ENCODE results near the gene TKTL1. TPM values are rescaled to one million over a fixed set of nuclear protein-coding genes. Genes with fewer than 3 reads are reported as not detected.

TKTL1 gene
- total RNA-seq, 1 donor from 2014 or later: 0.91 TPM

DNA sequence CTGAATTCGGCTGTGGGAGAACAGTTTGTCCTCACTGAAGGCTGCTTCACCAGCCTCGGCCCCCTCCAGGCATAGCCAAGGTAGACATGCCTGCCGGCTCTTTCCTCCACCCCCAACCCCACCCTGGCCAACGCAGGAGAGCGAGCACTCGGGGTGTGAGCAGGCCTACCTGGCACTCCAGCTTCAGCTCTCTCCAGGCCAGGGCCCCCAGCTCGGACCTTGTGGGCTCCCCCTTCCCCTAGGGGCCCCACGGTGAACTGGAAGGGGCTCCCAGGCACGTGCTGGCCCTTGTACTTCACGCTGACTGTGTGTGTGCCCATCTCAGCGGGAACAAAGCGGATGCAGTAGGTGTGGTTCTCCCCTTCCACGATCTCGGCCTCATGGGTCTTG, 56.4 kb downstream of the TKTL1 start:
- Mint-ChIP-seq H3K4me3 (no peak overlapping the region), H3K4me1 (peaks cover 5% of the 10 kb centered on the region)

DNA sequence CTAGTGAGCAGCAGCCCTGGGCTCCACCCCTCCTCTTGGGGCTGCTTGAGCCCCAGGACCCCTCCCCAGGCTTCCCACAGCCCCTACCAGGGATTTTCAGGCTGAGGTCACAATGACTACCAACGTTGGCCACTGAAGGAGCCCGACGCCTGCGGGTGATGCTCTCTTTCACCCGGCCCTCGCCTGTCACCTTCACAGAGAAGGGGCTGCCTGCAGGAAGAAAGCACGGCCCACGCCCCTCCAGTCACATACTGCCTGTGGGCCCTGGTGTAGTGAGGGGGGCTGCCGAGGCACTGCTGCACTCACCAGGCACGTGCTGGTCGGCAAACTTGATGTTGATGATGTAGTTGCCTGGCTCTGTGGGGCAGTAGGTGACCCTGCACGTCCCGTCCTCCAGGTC, 56.9 kb downstream of the TKTL1 start:
- Mint-ChIP-seq H3K4me1 (peaks cover under 1% of the 10 kb centered on the region), H3K9me3 (no peaks in the 10 kb centered on the region), H3K27ac (ENCODE audit: unreplicated experiment) (no peak overlapping the region), H3K27me3 (ENCODE audit: low read depth) (no peaks in the 10 kb centered on the region), H3K36me3 (ENCODE audit: low read depth) (peaks cover under 1% of the 10 kb centered on the region), H3K4me3 (no peak overlapping the region)
- TF ChIP-seq, protein P1, sequence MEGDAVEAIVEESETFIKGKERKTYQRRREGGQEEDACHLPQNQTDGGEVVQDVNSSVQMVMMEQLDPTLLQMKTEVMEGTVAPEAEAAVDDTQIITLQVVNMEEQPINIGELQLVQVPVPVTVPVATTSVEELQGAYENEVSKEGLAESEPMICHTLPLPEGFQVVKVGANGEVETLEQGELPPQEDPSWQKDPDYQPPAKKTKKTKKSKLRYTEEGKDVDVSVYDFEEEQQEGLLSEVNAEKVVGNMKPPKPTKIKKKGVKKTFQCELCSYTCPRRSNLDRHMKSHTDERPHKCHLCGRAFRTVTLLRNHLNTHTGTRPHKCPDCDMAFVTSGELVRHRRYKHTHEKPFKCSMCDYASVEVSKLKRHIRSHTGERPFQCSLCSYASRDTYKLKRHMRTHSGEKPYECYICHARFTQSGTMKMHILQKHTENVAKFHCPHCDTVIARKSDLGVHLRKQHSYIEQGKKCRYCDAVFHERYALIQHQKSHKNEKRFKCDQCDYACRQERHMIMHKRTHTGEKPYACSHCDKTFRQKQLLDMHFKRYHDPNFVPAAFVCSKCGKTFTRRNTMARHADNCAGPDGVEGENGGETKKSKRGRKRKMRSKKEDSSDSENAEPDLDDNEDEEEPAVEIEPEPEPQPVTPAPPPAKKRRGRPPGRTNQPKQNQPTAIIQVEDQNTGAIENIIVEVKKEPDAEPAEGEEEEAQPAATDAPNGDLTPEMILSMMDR (conservative IDR thresholded peaks at IDR 0.05): no peak
- DNase-seq (ENCODE audit: low read depth, low spot score): no peak

More for the DNA sequence above, 56.4 kb downstream of the TKTL1 start:
- Mint-ChIP-seq H3K27me3 (ENCODE audit: low read depth) (peaks cover 4% of the 10 kb centered on the region), H3K36me3 (ENCODE audit: low read depth) (peaks cover 5% of the 10 kb centered on the region), H3K27ac (ENCODE audit: unreplicated experiment) (no peak overlapping the region), H3K9me3 (no peaks in the 10 kb centered on the region)
- TF ChIP-seq, protein P1 (conservative IDR thresholded peaks at IDR 0.05): no peak
- no peak for DNase-seq (ENCODE audit: low read depth, low spot score)

DNA sequence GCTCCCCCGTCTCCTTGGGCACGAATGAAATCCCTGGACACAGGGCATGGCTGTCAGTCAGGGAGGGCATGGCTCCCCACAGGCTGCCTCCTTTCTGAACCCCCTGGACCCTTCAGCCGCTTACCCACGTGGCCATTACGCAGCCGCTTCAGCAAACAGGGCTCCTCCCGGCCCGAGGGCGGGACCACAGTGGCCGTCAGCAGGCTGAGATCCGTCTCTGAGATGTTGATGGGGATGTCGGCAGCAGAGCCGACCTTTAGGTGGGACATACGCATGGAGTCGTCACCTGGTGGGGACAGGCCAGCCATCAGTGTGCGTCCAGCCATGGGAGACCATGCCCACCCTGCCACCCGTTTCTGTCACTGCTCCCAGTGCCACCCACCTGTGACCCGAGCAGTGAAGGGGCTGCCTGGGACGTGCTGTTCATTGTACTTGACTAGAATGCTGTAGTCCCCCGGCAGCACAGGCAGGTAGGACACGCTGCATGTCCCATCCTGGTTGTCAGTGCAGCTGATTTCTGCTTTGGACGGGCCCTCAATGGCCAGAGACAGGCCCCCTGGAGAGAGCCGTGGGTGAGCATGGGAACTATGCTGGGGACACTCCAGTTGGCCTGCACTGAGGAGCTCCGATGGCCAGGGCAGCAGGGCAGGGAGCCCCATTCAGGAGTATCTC, 57.7 kb downstream of the TKTL1 start:
- no peaks in the 10 kb centered on the region for H3K9me3 Mint-ChIP-seq
- no peak overlapping the region for H3K27ac Mint-ChIP-seq (ENCODE audit: unreplicated experiment)
- H3K4me1 Mint-ChIP-seq: no peaks in the 10 kb centered on the region
- DNase-seq (ENCODE audit: low read depth, low spot score): no peak
- TF ChIP-seq, protein P1 (conservative IDR thresholded peaks at IDR 0.05): no peak
- no peak overlapping the region for H3K4me3 Mint-ChIP-seq
- H3K36me3 Mint-ChIP-seq (ENCODE audit: low read depth): no peaks in the 10 kb centered on the region
- no peaks in the 10 kb centered on the region for H3K27me3 Mint-ChIP-seq (ENCODE audit: low read depth)

DNA sequence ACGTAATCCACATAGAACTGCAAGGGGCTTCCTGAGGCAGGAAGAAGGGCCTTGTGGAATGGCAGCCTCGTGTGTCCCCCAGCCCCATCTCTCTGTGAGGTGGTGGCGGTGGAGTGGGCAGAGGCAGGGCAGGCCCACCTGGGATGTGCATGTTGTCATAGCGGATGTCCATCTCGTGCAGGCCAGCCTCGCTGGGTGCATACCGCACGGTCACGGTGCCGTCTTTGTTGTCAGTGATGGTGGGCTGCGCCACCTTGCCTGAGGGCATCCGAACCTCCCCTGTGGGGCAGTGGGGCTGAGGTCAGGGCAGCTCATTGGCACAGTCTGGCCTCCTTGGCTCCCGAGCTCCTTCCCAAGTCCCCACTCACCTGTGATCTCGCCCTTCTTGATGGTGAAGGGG, 58.4 kb downstream of the TKTL1 start:
- TF ChIP-seq, protein P1 (conservative IDR thresholded peaks at IDR 0.05): no peak
- Mint-ChIP-seq H3K4me3 (no peak overlapping the region), H3K27me3 (ENCODE audit: low read depth) (no peaks in the 10 kb centered on the region), H3K9me3 (no peaks in the 10 kb centered on the region), H3K36me3 (ENCODE audit: low read depth) (peaks cover 3% of the 10 kb centered on the region), H3K27ac (ENCODE audit: unreplicated experiment) (no peak overlapping the region), H3K4me1 (no peaks in the 10 kb centered on the region)
- no peak for DNase-seq (ENCODE audit: low read depth, low spot score)

DNA sequence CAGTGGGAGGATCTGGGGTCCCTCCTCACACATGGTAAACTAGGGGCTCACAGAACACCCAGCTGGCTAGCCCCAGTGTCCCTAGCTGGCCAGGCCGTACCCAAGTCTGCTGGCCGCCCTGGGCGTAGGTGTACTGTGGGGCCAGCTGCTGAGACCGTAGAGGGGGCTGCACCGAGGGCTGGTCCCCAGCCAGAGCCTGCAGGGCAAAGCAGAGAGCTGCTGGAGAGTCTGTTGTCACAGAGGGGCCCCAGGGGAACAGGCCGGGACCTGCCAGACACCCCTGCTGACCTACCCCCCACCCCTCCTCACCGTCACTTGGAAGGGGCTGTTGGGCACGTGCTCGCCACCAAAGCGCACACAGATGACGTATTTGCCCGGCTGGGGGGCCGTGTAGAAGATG, 58.9 kb downstream of the TKTL1 start:
- no peak overlapping the region for H3K4me3 Mint-ChIP-seq
- no peak overlapping the region for H3K27ac Mint-ChIP-seq (ENCODE audit: unreplicated experiment)
- no peaks in the 10 kb centered on the region for H3K4me1 Mint-ChIP-seq
- TF ChIP-seq, protein P1 (conservative IDR thresholded peaks at IDR 0.05): no peak
- DNase-seq (ENCODE audit: low read depth, low spot score): no peak
- H3K27me3 Mint-ChIP-seq (ENCODE audit: low read depth): no peaks in the 10 kb centered on the region
- H3K36me3 Mint-ChIP-seq (ENCODE audit: low read depth): peaks cover 3% of the 10 kb centered on the region
- H3K9me3 Mint-ChIP-seq: no peaks in the 10 kb centered on the region

Measured in neural crest cell (in vitro differentiated cells).